Endothelial cell (in vitro differentiated cells): ENCODE results near the gene DGAT2. TPM values are rescaled to one million over a fixed set of nuclear protein-coding genes. Genes with fewer than 3 reads are reported as not detected.

ENCODE experiments used
- DNase-seq: peaks from one replicate; pipeline ENCODE4 v3.0.0; 2021; ENCODE audit warnings: low spot score
- H3K27ac Mint-ChIP-seq: one replicate; pipeline ENCODE4 v1.8.0; 2021; ENCODE audit warnings: mixed read lengths, inconsistent platforms; ENCODE audit not compliant: unreplicated experiment
- H3K27me3 Mint-ChIP-seq: one replicate; pipeline ENCODE4 v1.8.0; 2021; ENCODE audit warnings: mild to moderate bottlenecking, moderate library complexity, mixed read lengths, inconsistent platforms; ENCODE audit not compliant: unreplicated experiment
- H3K36me3 Mint-ChIP-seq: one replicate; pipeline ENCODE4 v1.8.0; 2021; ENCODE audit warnings: mild to moderate bottlenecking, low read depth, mixed read lengths, inconsistent platforms; ENCODE audit not compliant: unreplicated experiment
- H3K4me1 Mint-ChIP-seq: one replicate; pipeline ENCODE4 v1.8.0; 2021; ENCODE audit warnings: mild to moderate bottlenecking, mixed read lengths, inconsistent platforms; ENCODE audit not compliant: unreplicated experiment
- H3K4me3 Mint-ChIP-seq: one replicate; pipeline ENCODE4 v1.8.0; 2021; ENCODE audit warnings: mild to moderate bottlenecking, mixed read lengths, inconsistent platforms; ENCODE audit not compliant: unreplicated experiment
- H3K9me3 Mint-ChIP-seq: one replicate; pipeline ENCODE4 v1.8.0; 2021; ENCODE audit warnings: mixed read lengths, inconsistent platforms; ENCODE audit not compliant: unreplicated experiment
- total RNA-seq: library from RNA; stranded (reverse); fragmentation: NEBNext Ultra II Directional; extraction: Animal tissue kit (Norgen Biotek cat#: 25700); gene quantifications from one replicate; pipeline ENCODE4 v1.2.1, GENCODE V29; 2021; ENCODE audit not compliant: unreplicated experiment
- TF ChIP-seq, protein P1 (sequence below): fragments of 200-600 bp; sonication (generic); IDR thresholded peaks from one replicate; pipeline ENCODE4 v1.5.0; 2021; ENCODE audit warnings: antibody characterized with exemption; ENCODE audit not compliant: unreplicated experiment

Gene DGAT2
- total RNA-seq, 1 donor from 2014 or later, result 0.51 TPM

- no peaks in the 10 kb centered on the region for H3K9me3 Mint-ChIP-seq
- no peak overlapping the region for H3K27ac Mint-ChIP-seq
- peaks cover 2% of the 10 kb centered on the region for H3K27me3 Mint-ChIP-seq
- H3K4me3 Mint-ChIP-seq, result no peak overlapping the region
- H3K4me1 Mint-ChIP-seq, result no peaks in the 10 kb centered on the region
- no peak for DNase-seq
- H3K36me3 Mint-ChIP-seq, result no peaks in the 10 kb centered on the region
- TF ChIP-seq, protein P1, sequence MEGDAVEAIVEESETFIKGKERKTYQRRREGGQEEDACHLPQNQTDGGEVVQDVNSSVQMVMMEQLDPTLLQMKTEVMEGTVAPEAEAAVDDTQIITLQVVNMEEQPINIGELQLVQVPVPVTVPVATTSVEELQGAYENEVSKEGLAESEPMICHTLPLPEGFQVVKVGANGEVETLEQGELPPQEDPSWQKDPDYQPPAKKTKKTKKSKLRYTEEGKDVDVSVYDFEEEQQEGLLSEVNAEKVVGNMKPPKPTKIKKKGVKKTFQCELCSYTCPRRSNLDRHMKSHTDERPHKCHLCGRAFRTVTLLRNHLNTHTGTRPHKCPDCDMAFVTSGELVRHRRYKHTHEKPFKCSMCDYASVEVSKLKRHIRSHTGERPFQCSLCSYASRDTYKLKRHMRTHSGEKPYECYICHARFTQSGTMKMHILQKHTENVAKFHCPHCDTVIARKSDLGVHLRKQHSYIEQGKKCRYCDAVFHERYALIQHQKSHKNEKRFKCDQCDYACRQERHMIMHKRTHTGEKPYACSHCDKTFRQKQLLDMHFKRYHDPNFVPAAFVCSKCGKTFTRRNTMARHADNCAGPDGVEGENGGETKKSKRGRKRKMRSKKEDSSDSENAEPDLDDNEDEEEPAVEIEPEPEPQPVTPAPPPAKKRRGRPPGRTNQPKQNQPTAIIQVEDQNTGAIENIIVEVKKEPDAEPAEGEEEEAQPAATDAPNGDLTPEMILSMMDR, result no peak
Observed at GRCh38 chr11:75760243-75760642, 8.3 kb upstream of the DGAT2 start.

DNA sequence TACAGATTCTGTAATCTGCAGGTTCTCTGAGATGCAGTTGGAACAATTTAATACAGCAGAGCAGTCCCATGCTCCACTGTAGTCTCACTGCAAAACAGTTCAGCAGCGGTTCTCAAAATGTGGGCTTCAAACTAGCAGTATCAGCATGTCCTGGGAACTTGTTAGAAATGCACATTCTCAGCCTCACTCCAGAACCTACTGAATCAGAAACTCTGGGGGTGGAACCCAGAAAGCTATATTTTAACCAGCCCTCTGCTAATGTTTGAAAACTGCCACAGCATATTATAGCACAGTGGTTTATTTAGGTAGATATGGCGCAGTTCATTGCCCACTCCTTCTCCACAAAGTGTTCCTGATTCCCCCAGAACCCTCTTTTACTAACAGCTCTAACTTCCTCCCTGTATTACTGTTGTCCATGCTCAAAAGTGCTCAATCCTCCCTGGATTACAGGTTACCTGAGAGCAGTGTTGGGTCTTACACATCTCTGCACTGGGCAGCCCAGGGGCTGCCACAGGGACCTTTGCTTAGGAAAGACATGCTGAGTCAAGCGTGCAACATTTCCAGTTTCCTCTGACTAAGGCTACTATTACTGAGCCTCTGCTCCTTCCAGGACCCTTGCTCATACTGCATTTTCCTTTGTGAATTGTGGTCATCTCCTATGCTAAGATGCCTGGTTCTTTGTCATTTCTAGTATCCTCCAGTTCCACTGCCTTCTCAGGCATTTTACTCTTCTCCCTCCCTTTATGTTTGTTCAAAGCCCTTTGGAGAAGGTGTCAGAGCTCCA lies 7.7 kb upstream of the DGAT2 start:
- H3K4me3 Mint-ChIP-seq, result no peak overlapping the region
- H3K27me3 Mint-ChIP-seq, result peaks cover 2% of the 10 kb centered on the region
- TF ChIP-seq, protein P1, result no peak
- no peaks in the 10 kb centered on the region for H3K4me1 Mint-ChIP-seq
- no peaks in the 10 kb centered on the region for H3K9me3 Mint-ChIP-seq
- H3K36me3 Mint-ChIP-seq, result no peaks in the 10 kb centered on the region
- H3K27ac Mint-ChIP-seq, result no peak overlapping the region
- DNase-seq, result no peak

GRCh38 chr11:75762158-75762557 lies 6.4 kb upstream of the DGAT2 start:
- DNase-seq, result no peak
- H3K4me1 Mint-ChIP-seq, result peaks cover under 1% of the 10 kb centered on the region
- TF ChIP-seq, protein P1, result no peak
- no peak overlapping the region for H3K27ac Mint-ChIP-seq
- peaks cover 4% of the 10 kb centered on the region for H3K27me3 Mint-ChIP-seq
- no peaks in the 10 kb centered on the region for H3K9me3 Mint-ChIP-seq
- no peak overlapping the region for H3K4me3 Mint-ChIP-seq
- no peaks in the 10 kb centered on the region for H3K36me3 Mint-ChIP-seq

- TF ChIP-seq, protein P1, result no peak
- H3K9me3 Mint-ChIP-seq, result no peaks in the 10 kb centered on the region
- no peak overlapping the region for H3K4me3 Mint-ChIP-seq
- no peaks in the 10 kb centered on the region for H3K36me3 Mint-ChIP-seq
- H3K27ac Mint-ChIP-seq, result no peak overlapping the region
- H3K27me3 Mint-ChIP-seq, result peaks cover 7% of the 10 kb centered on the region
- H3K4me1 Mint-ChIP-seq, result peaks cover 3% of the 10 kb centered on the region
- no peak for DNase-seq
Observed at GRCh38 chr11:75762885-75763284, 5.7 kb upstream of the DGAT2 start.

- Mint-ChIP-seq H3K27ac (no peak overlapping the region), H3K27me3 (peaks cover 5% of the 10 kb centered on the region), H3K4me1 (peaks cover 3% of the 10 kb centered on the region), H3K36me3 (no peaks in the 10 kb centered on the region), H3K9me3 (no peaks in the 10 kb centered on the region), H3K4me3 (no peak overlapping the region)
- DNase-seq, result no peak
- TF ChIP-seq, protein P1, result no peak
Observed at GRCh38 chr11:75763846-75764245, 4.7 kb upstream of the DGAT2 start.
